ENCODE data around the gene CCDC146.

DNA sequence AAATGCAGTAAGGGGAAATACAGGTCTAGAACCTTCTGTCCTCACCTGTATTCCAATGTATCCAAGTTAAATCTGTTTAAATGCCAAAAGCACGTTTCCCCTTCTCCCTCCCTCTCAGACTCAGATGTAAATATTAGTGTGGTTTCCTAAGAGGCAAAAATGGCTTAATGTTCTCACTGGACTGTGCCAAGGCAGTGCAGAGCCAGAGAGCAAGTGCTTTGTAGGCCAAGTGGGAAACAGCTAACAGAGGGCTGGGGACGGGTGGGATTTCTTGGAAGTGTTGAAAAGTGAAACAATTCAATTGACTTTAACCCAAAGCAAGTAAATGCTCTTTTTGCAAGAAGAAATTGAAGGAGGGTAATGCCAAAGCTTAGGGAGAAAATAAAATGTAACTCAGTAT is 190.7 kb downstream of the CCDC146 start:
- TF ChIP-seq POLR2AphosphoS5 (IDR thresholded peaks at IDR 0.05; ENCODE audit: low read depth, low read length) (no peak), POLR2A (IDR thresholded peaks at IDR 0.05; ENCODE audit: low read depth, low read length) (no peak), TAF1 (IDR thresholded peaks at IDR 0.05; ENCODE audit: borderline replicate concordance, low read depth, low read length) (no peak)

Measured in GM12892 (cell line).